OCI-LY1 (cell line): ENCODE results near the gene PARVG.

ENCODE experiments used
- H2AFZ ChIP-seq: fragments of 200-600 bp; sonication (generic), shearing (Covaris generic); 2 replicates; pipeline ENCODE4 v1.6.0; 2014; ENCODE audit warnings: antibody characterized with exemption, mild to moderate bottlenecking, low read length
- H3F3A ChIP-seq: fragments of 200-600 bp; sonication (generic), shearing (Covaris generic); 2 replicates; pipeline ENCODE4 v1.6.0; 2014; ENCODE audit warnings: mild to moderate bottlenecking, antibody characterized with exemption, low read length, moderate library complexity; ENCODE audit not compliant: insufficient read depth
- H3K27ac ChIP-seq: fragments of 200-600 bp; sonication (generic); 2 replicates; pipeline ENCODE4 v1.5.1; 2014; ENCODE audit warnings: low read length, mixed run types, mild to moderate bottlenecking, low read depth; ENCODE audit not compliant: poor library complexity, severe bottlenecking
- H3K27me3 ChIP-seq: fragments of 200-600 bp; sonication (generic); 2 replicates; pipeline ENCODE4 v1.6.0; 2014; ENCODE audit warnings: antibody characterized with exemption, mild to moderate bottlenecking, low read length, moderate library complexity; ENCODE audit not compliant: insufficient read depth
- H3K36me3 ChIP-seq: fragments of 200-600 bp; sonication (generic); 2 replicates; pipeline ENCODE4 v1.6.1; 2014; ENCODE audit warnings: mild to moderate bottlenecking, antibody characterized with exemption, low read length, moderate library complexity, mixed read lengths; ENCODE audit not compliant: insufficient read depth
- H3K4me1 ChIP-seq: fragments of 200-600 bp; sonication (generic); 2 replicates; pipeline ENCODE4 v1.5.1; 2014; ENCODE audit warnings: mild to moderate bottlenecking, low read length, moderate library complexity; ENCODE audit not compliant: insufficient read depth, severe bottlenecking
- H3K4me2 ChIP-seq: fragments of 200-600 bp; sonication (generic), shearing (Covaris generic); 2 replicates; pipeline ENCODE4 v1.6.1; 2014; ENCODE audit warnings: low read length
- H3K4me3 ChIP-seq: fragments of 200-600 bp; sonication (generic); 2 replicates; pipeline ENCODE4 v1.5.1; 2014; ENCODE audit warnings: low read length, low read depth, mild to moderate bottlenecking, mixed read lengths; ENCODE audit not compliant: poor library complexity, severe bottlenecking
- H3K79me2 ChIP-seq: fragments of 200-600 bp; shearing (Covaris generic); 2 replicates; pipeline ENCODE4 v1.6.1; 2016; ENCODE audit warnings: mixed run types, low read length, mixed read lengths; ENCODE audit not compliant: insufficient read depth
- H3K9ac ChIP-seq: fragments of 200-600 bp; sonication (generic), shearing (Covaris generic); 2 replicates; pipeline ENCODE4 v1.6.1; 2014; ENCODE audit warnings: mild to moderate bottlenecking, low read length, mixed read lengths
- H3K9me2 ChIP-seq: fragments of 200-600 bp; sonication (generic), shearing (Covaris generic); 2 replicates; pipeline ENCODE4 v1.6.1; 2014; ENCODE audit warnings: low read depth, mild to moderate bottlenecking, low read length, mixed read lengths
- H3K9me3 ChIP-seq: fragments of 200-600 bp; shearing (Covaris generic); 2 replicates; pipeline ENCODE4 v1.6.1; 2014; ENCODE audit warnings: low read length, mixed read lengths
- H4K20me1 ChIP-seq: fragments of 200-600 bp; sonication (generic), shearing (Covaris generic); 2 replicates; pipeline ENCODE4 v1.6.0; 2016; ENCODE audit warnings: mild to moderate bottlenecking, low read length; ENCODE audit not compliant: insufficient read depth
- EZH2 ChIP-seq: fragments of 200-600 bp; sonication (generic), shearing (Covaris generic); IDR thresholded peaks from 2 replicates; pipeline ENCODE4 v1.8.0; 2017; ENCODE audit warnings: borderline replicate concordance, mixed run types, mild to moderate bottlenecking, antibody characterized with exemption, low read length, moderate library complexity, mixed read lengths
- TF ChIP-seq, protein P1 (sequence below): fragments of 200-600 bp; sonication (generic), shearing (Covaris generic); IDR thresholded peaks from 2 replicates; pipeline ENCODE4 v1.5.1; 2017; ENCODE audit warnings: mild to moderate bottlenecking, antibody characterized with exemption, low read length, moderate library complexity, mixed read lengths

Gene PARVG

DNA sequence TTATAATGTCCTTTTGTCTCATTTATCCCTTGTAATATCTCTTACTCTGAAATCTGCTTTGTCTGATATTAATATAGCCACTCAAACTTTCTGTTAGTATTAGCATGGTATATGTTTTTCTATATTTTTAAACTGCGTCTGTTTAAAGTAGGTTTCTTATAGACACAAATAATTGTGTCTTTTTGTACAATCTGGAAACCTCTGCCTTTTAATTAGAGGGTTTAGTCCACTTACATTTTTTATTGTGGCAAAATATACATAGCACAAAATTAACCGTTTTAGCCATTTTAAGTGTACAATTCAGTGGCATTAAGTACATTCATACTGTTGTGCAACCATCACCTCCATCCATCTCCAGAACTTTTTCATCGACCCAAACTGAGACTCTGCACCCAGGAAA, 28.6 kb downstream of the PARVG start:
- Histone ChIP-seq H3K9ac (no peak overlapping the region), H4K20me1 (no peaks in the 10 kb centered on the region), H3K4me3 (no peak overlapping the region), H3K9me3 (no peaks in the 10 kb centered on the region), H3K9me2 (no peaks in the 10 kb centered on the region), H2AFZ (no peak overlapping the region), H3K27me3 (no peaks in the 10 kb centered on the region; the same call in 1 of the 2 replicates), H3K4me2 (no peak overlapping the region), H3K36me3 (no peaks in the 10 kb centered on the region), H3F3A (no peaks in the 10 kb centered on the region), H3K79me2 (no peaks in the 10 kb centered on the region), H3K4me1 (no peaks in the 10 kb centered on the region), H3K27ac (no peak overlapping the region)
- TF ChIP-seq EZH2 = no peak
- TF ChIP-seq, protein P1, sequence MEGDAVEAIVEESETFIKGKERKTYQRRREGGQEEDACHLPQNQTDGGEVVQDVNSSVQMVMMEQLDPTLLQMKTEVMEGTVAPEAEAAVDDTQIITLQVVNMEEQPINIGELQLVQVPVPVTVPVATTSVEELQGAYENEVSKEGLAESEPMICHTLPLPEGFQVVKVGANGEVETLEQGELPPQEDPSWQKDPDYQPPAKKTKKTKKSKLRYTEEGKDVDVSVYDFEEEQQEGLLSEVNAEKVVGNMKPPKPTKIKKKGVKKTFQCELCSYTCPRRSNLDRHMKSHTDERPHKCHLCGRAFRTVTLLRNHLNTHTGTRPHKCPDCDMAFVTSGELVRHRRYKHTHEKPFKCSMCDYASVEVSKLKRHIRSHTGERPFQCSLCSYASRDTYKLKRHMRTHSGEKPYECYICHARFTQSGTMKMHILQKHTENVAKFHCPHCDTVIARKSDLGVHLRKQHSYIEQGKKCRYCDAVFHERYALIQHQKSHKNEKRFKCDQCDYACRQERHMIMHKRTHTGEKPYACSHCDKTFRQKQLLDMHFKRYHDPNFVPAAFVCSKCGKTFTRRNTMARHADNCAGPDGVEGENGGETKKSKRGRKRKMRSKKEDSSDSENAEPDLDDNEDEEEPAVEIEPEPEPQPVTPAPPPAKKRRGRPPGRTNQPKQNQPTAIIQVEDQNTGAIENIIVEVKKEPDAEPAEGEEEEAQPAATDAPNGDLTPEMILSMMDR = no peak

DNA sequence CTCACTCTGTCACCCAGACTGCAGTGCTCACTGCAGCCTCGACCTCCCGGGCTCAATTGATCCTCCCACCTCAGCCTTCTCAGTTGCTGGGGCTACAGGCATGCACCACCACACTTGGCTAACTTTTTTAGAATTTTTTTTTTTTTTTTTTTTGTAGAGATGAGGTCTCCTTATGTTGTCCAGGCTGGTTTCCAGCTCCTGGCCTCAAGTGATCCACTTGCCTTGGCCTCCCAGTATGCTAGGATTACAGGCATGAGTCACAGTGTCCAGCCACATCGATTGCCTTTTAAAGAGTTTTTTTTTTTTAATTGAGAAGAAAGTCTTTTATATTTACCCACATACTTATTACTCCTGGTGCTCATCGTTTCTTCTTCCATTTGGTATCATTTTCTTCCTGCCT, 30.0 kb downstream of the PARVG start:
- H3K9me2 ChIP-seq = no peaks in the 10 kb centered on the region
- H3F3A ChIP-seq = no peaks in the 10 kb centered on the region

DNA sequence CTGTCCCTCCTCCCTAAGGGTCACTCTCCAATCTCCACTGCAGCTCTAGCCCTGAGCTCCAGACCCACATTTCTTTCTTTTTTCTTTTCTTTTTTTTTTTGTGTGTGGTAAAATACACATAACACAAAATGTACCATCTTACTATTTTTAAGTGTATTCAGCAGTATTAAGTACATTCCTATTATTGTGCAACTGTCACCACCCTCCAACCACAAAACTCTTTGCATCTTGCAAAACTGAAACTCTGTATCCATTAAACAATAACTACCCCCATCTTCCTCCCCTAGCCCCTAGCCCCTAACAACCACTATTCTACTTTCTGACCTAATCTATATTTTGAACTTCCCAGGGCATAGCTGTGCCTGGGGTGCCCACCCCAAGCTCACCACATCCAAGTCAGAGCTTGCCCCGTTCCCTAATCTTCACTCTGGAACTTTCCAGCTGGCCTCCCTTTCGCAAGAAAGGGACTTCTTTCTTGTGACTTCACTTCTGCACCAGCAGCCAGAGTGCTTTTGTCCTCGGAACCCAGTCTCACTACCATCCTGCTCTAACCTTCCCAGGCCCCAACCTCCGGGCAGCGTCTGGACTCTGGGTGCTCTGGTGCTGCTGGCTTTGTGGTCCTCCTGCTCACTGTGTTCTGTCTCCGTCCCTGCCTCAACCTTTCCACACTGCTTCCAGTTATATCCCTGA, 30.7 kb downstream of the PARVG start:
- Histone ChIP-seq H3K9ac (no peak overlapping the region), H2AFZ (no peak overlapping the region), H3K9me3 (no peaks in the 10 kb centered on the region), H3K79me2 (no peaks in the 10 kb centered on the region), H3F3A (no peaks in the 10 kb centered on the region), H4K20me1 (no peaks in the 10 kb centered on the region), H3K27me3 (no peaks in the 10 kb centered on the region; the same call in 1 of the 2 replicates), H3K4me1 (no peaks in the 10 kb centered on the region), H3K27ac (no peak overlapping the region), H3K4me3 (no peak overlapping the region), H3K4me2 (no peak overlapping the region), H3K9me2 (no peaks in the 10 kb centered on the region), H3K36me3 (no peaks in the 10 kb centered on the region; the same call in 1 of the 2 replicates)
- no peak for TF ChIP-seq EZH2
- TF ChIP-seq, protein P1 = no peak

More for the DNA sequence above, 30.0 kb downstream of the PARVG start:
- TF ChIP-seq, protein P1 = no peak
- no peak for TF ChIP-seq EZH2
- Histone ChIP-seq H3K27me3 (no peaks in the 10 kb centered on the region; the same call in 1 of the 2 replicates), H3K79me2 (no peaks in the 10 kb centered on the region), H2AFZ (no peak overlapping the region), H3K9ac (no peak overlapping the region), H3K27ac (no peak overlapping the region), H3K9me3 (no peaks in the 10 kb centered on the region), H4K20me1 (no peaks in the 10 kb centered on the region), H3K36me3 (no peaks in the 10 kb centered on the region; the same call in 1 of the 2 replicates), H3K4me2 (no peak overlapping the region), H3K4me1 (no peaks in the 10 kb centered on the region), H3K4me3 (no peak overlapping the region)
